Liver (tissue), 3 donors: ENCODE measurements around the gene OR52N1.

Source experiments
- ATF3 ChIP-seq: IDR thresholded peaks from 2 replicates; pipeline ENCODE4 v1.6.1; 2016; ENCODE audit warnings: antibody characterized with exemption
- FOXA1 ChIP-seq: IDR thresholded peaks from 2 replicates; pipeline ENCODE4 v1.6.1; 2016; ENCODE audit warnings: antibody characterized with exemption
- GABPA ChIP-seq, 2 donors: IDR thresholded peaks in 1 of 2; conservative IDR thresholded peaks in 1 of 2; 2 replicates each; pipeline ENCODE4 v1.6.1; 2016; ENCODE audit warnings: antibody characterized with exemption in 2 of 2, mild to moderate bottlenecking in 1 of 2, moderate library complexity in 1 of 2
- HNF4A ChIP-seq, 2 donors: conservative IDR thresholded peaks; 2 replicates each; pipeline ENCODE4 v1.6.1; 2016; ENCODE audit warnings: antibody characterized with exemption in 2 of 2, mild to moderate bottlenecking in 2 of 2
- HNF4G ChIP-seq: IDR thresholded peaks from 2 replicates; pipeline ENCODE4 v1.6.1; 2016; ENCODE audit warnings: antibody characterized with exemption
- JUND ChIP-seq, 2 donors: IDR thresholded peaks; 2 replicates each; pipeline ENCODE4 v1.6.1; 2016; ENCODE audit warnings: antibody characterized with exemption in 2 of 2
- MAX ChIP-seq: IDR thresholded peaks from 2 replicates; pipeline ENCODE4 v1.6.1; 2016; ENCODE audit warnings: antibody characterized with exemption
- NR2F2 ChIP-seq: IDR thresholded peaks from 2 replicates; pipeline ENCODE4 v1.6.1; 2016; ENCODE audit warnings: antibody characterized with exemption
- RAD21 ChIP-seq, 2 donors: IDR thresholded peaks; 2 replicates each; pipeline ENCODE4 v1.6.1; 2016; ENCODE audit warnings: antibody characterized with exemption in 2 of 2, mild to moderate bottlenecking in 2 of 2
- TAF1 ChIP-seq: conservative IDR thresholded peaks from 2 replicates; pipeline ENCODE4 v1.6.1; 2016; ENCODE audit warnings: antibody characterized with exemption, mild to moderate bottlenecking
- YY1 ChIP-seq: IDR thresholded peaks from 2 replicates; pipeline ENCODE4 v1.6.1; 2016; ENCODE audit warnings: antibody characterized with exemption, mild to moderate bottlenecking
- TF ChIP-seq, protein P1 (sequence below): fragments of 150-350 bp; IDR thresholded peaks from 2 replicates; pipeline ENCODE4 v1.5.1; 2017; ENCODE audit warnings: improper control_type of control experiment, low read depth, low read length; ENCODE audit not compliant: missing input control
- TF ChIP-seq, protein P2 (sequence below): IDR thresholded peaks from 2 replicates; pipeline ENCODE4 v1.6.1; 2016; ENCODE audit warnings: antibody characterized with exemption, mild to moderate bottlenecking
- TF ChIP-seq, protein P3 (sequence below): IDR thresholded peaks from 2 replicates; pipeline ENCODE4 v1.6.1; 2016; ENCODE audit warnings: antibody characterized with exemption
- donor health status: healthy.
- donor health status: healthy.

GRCh38 chr11:5833446-5833845 is 42.4 kb upstream of the OR52N1 start:
- TF ChIP-seq, protein P1, sequence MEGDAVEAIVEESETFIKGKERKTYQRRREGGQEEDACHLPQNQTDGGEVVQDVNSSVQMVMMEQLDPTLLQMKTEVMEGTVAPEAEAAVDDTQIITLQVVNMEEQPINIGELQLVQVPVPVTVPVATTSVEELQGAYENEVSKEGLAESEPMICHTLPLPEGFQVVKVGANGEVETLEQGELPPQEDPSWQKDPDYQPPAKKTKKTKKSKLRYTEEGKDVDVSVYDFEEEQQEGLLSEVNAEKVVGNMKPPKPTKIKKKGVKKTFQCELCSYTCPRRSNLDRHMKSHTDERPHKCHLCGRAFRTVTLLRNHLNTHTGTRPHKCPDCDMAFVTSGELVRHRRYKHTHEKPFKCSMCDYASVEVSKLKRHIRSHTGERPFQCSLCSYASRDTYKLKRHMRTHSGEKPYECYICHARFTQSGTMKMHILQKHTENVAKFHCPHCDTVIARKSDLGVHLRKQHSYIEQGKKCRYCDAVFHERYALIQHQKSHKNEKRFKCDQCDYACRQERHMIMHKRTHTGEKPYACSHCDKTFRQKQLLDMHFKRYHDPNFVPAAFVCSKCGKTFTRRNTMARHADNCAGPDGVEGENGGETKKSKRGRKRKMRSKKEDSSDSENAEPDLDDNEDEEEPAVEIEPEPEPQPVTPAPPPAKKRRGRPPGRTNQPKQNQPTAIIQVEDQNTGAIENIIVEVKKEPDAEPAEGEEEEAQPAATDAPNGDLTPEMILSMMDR: no peak
- TF ChIP-seq GABPA (IDR thresholded peaks at IDR 0.05 in 1 of 2, conservative IDR thresholded peaks at IDR 0.05 in 1 of 2) (no peak), YY1 (no peak), FOXA1 (no peak), ATF3 (no peak), MAX (no peak), TAF1 (no peak), RAD21 (IDR thresholded peaks at IDR 0.05) (no peak), JUND (IDR thresholded peaks at IDR 0.05) (no peak), HNF4G (no peak), NR2F2 (no peak), HNF4A (conservative IDR thresholded peaks at IDR 0.05) (no peak)
- TF ChIP-seq, protein P2, sequence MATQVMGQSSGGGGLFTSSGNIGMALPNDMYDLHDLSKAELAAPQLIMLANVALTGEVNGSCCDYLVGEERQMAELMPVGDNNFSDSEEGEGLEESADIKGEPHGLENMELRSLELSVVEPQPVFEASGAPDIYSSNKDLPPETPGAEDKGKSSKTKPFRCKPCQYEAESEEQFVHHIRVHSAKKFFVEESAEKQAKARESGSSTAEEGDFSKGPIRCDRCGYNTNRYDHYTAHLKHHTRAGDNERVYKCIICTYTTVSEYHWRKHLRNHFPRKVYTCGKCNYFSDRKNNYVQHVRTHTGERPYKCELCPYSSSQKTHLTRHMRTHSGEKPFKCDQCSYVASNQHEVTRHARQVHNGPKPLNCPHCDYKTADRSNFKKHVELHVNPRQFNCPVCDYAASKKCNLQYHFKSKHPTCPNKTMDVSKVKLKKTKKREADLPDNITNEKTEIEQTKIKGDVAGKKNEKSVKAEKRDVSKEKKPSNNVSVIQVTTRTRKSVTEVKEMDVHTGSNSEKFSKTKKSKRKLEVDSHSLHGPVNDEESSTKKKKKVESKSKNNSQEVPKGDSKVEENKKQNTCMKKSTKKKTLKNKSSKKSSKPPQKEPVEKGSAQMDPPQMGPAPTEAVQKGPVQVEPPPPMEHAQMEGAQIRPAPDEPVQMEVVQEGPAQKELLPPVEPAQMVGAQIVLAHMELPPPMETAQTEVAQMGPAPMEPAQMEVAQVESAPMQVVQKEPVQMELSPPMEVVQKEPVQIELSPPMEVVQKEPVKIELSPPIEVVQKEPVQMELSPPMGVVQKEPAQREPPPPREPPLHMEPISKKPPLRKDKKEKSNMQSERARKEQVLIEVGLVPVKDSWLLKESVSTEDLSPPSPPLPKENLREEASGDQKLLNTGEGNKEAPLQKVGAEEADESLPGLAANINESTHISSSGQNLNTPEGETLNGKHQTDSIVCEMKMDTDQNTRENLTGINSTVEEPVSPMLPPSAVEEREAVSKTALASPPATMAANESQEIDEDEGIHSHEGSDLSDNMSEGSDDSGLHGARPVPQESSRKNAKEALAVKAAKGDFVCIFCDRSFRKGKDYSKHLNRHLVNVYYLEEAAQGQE: no peak
- TF ChIP-seq, protein P3, sequence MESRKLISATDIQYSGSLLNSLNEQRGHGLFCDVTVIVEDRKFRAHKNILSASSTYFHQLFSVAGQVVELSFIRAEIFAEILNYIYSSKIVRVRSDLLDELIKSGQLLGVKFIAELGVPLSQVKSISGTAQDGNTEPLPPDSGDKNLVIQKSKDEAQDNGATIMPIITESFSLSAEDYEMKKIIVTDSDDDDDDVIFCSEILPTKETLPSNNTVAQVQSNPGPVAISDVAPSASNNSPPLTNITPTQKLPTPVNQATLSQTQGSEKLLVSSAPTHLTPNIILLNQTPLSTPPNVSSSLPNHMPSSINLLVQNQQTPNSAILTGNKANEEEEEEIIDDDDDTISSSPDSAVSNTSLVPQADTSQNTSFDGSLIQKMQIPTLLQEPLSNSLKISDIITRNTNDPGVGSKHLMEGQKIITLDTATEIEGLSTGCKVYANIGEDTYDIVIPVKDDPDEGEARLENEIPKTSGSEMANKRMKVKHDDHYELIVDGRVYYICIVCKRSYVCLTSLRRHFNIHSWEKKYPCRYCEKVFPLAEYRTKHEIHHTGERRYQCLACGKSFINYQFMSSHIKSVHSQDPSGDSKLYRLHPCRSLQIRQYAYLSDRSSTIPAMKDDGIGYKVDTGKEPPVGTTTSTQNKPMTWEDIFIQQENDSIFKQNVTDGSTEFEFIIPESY: no peak
